ENCODE data around the gene PARP1. TPM values are rescaled to one million over a fixed set of nuclear protein-coding genes. Genes with fewer than 3 reads are reported as not detected.

The PARP1 gene
- total RNA-seq, 1 donor from 2014 or later = 101 TPM

- H3K4me1 Mint-ChIP-seq = peaks cover 12% of the 10 kb centered on the region
- H3K27ac Mint-ChIP-seq = no peak overlapping the region
- no peak overlapping the region for H3K4me3 Mint-ChIP-seq
- no peak for TF ChIP-seq CTCF (IDR thresholded peaks at IDR 0.05; ENCODE audit: unreplicated experiment)
- H3K36me3 Mint-ChIP-seq = no peaks in the 10 kb centered on the region
- no peaks in the 10 kb centered on the region for H3K27me3 Mint-ChIP-seq (ENCODE audit: low read depth)
- no peak for DNase-seq (ENCODE audit: low spot score in 2 of 2, unreplicated experiment in 2 of 2)
- H3K9me3 Mint-ChIP-seq = no peaks in the 10 kb centered on the region
These were observed 78.7 kb downstream of the PARP1 start for GRCh38 chr1:226329237-226329636.

- TF ChIP-seq CTCF (IDR thresholded peaks at IDR 0.05; ENCODE audit: unreplicated experiment) = no peak
- H3K4me1 Mint-ChIP-seq = peaks cover 9% of the 10 kb centered on the region
- no peak for DNase-seq (ENCODE audit: low spot score in 2 of 2, unreplicated experiment in 2 of 2)
- H3K27me3 Mint-ChIP-seq (ENCODE audit: low read depth) = no peaks in the 10 kb centered on the region
- H3K9me3 Mint-ChIP-seq = no peaks in the 10 kb centered on the region
- H3K4me3 Mint-ChIP-seq = no peak overlapping the region
- no peaks in the 10 kb centered on the region for H3K36me3 Mint-ChIP-seq
- peak overlapping the region; percentile 83 for H3K27ac Mint-ChIP-seq
These were observed 80.1 kb downstream of the PARP1 start for GRCh38 chr1:226327761-226328162.

GRCh38 chr1:226325178-226325577 lies 82.7 kb downstream of the PARP1 start:
- H3K27ac Mint-ChIP-seq = no peak overlapping the region
- H3K36me3 Mint-ChIP-seq = no peaks in the 10 kb centered on the region
- H3K27me3 Mint-ChIP-seq (ENCODE audit: low read depth) = no peaks in the 10 kb centered on the region
- no peak for DNase-seq (ENCODE audit: low spot score in 2 of 2, unreplicated experiment in 2 of 2)
- no peak for TF ChIP-seq CTCF (IDR thresholded peaks at IDR 0.05; ENCODE audit: unreplicated experiment)
- H3K4me3 Mint-ChIP-seq = no peak overlapping the region
- H3K9me3 Mint-ChIP-seq = peaks cover 4% of the 10 kb centered on the region
- peaks cover 9% of the 10 kb centered on the region for H3K4me1 Mint-ChIP-seq

- Mint-ChIP-seq H3K4me3 (no peak overlapping the region), H3K9me3 (peaks cover 5% of the 10 kb centered on the region), H3K27ac (no peak overlapping the region), H3K4me1 (peaks cover 9% of the 10 kb centered on the region), H3K27me3 (ENCODE audit: low read depth) (no peaks in the 10 kb centered on the region), H3K36me3 (no peaks in the 10 kb centered on the region)
- no peak for DNase-seq (ENCODE audit: low spot score in 2 of 2, unreplicated experiment in 2 of 2)
- no peak for TF ChIP-seq CTCF (IDR thresholded peaks at IDR 0.05; ENCODE audit: unreplicated experiment)
These were observed 83.4 kb downstream of the PARP1 start for GRCh38 chr1:226324479-226324878.

GRCh38 chr1:226322986-226323385 lies 84.9 kb downstream of the PARP1 start:
- no peak for DNase-seq (ENCODE audit: low spot score in 2 of 2, unreplicated experiment in 2 of 2)
- no peaks in the 10 kb centered on the region for H3K27me3 Mint-ChIP-seq (ENCODE audit: low read depth)
- no peaks in the 10 kb centered on the region for H3K36me3 Mint-ChIP-seq
- H3K27ac Mint-ChIP-seq = no peak overlapping the region
- TF ChIP-seq CTCF (IDR thresholded peaks at IDR 0.05; ENCODE audit: unreplicated experiment) = no peak
- H3K4me3 Mint-ChIP-seq = no peak overlapping the region
- H3K4me1 Mint-ChIP-seq = peaks cover 9% of the 10 kb centered on the region
- peaks cover 5% of the 10 kb centered on the region for H3K9me3 Mint-ChIP-seq

GRCh38 chr1:226320930-226321329 lies 87.0 kb downstream of the PARP1 start:
- Mint-ChIP-seq H3K4me3 (no peak overlapping the region), H3K4me1 (peaks cover 2% of the 10 kb centered on the region), H3K36me3 (no peaks in the 10 kb centered on the region), H3K27ac (no peak overlapping the region), H3K27me3 (ENCODE audit: low read depth) (no peaks in the 10 kb centered on the region), H3K9me3 (peaks cover 5% of the 10 kb centered on the region)
- no peak for DNase-seq (ENCODE audit: low spot score in 2 of 2, unreplicated experiment in 2 of 2)
- TF ChIP-seq CTCF (IDR thresholded peaks at IDR 0.05; ENCODE audit: unreplicated experiment) = no peak
